Epithelial cell of proximal tubule (primary cell): ENCODE measurements around the gene PLCD3. TPM values are rescaled to one million over a fixed set of nuclear protein-coding genes. Genes with fewer than 3 reads are reported as not detected.
A peak's percentile ranks its signal among the peaks of the same experiment; 100 is the strongest.

Experiments
- DNase-seq: peaks from one replicate; pipeline ENCODE4 v3.0.0-alpha.2; 2011; ENCODE audit warnings: low read depth
- H3K4me3 ChIP-seq: 2 replicates; pipeline ENCODE4 v1.5.1; 2011; ENCODE audit warnings: low read depth, mild to moderate bottlenecking, low read length
- total RNA-seq: library from RNA; depleted of rRNA; stranded (reverse); fragments of >200 nt; gene quantifications from 2 replicates; pipeline ENCODE4 v1.2.3, GENCODE V29; 2015
- TF ChIP-seq, protein P1 (sequence below): conservative IDR thresholded peaks from 2 replicates; pipeline ENCODE4 v1.5.1; 2012; ENCODE audit warnings: low read depth, mild to moderate bottlenecking, low read length

PLCD3 gene
- total RNA-seq, 1 donor from 2014 or later: 107 TPM

DNA sequence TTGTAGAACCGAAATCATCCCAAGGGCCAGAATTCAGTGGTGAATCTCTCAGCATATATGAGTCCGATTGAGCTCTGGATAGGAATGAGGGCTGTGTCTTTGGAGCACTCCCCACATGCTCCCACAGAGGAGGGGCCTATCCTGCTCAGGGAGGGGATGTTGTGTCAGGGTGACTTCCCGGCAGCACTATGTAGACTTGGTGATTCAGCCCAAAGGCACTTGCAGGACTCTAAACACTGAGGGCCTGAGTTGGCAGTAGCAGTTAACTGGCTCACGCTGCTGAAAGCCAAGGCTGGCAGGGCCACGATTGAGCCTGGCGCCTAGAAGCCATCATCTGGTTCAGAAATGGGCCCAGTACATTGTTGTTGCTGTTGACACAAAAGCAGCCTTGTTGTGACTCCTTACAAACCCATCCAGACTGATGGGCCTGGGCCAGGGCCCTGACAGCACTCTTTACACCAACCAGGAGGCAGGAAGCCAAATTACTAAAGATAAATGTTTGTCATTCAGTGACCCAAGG, 39.3 kb downstream of the PLCD3 start:
- peak; percentile 89 for DNase-seq
- TF ChIP-seq, protein P1, sequence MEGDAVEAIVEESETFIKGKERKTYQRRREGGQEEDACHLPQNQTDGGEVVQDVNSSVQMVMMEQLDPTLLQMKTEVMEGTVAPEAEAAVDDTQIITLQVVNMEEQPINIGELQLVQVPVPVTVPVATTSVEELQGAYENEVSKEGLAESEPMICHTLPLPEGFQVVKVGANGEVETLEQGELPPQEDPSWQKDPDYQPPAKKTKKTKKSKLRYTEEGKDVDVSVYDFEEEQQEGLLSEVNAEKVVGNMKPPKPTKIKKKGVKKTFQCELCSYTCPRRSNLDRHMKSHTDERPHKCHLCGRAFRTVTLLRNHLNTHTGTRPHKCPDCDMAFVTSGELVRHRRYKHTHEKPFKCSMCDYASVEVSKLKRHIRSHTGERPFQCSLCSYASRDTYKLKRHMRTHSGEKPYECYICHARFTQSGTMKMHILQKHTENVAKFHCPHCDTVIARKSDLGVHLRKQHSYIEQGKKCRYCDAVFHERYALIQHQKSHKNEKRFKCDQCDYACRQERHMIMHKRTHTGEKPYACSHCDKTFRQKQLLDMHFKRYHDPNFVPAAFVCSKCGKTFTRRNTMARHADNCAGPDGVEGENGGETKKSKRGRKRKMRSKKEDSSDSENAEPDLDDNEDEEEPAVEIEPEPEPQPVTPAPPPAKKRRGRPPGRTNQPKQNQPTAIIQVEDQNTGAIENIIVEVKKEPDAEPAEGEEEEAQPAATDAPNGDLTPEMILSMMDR: no peak
- H3K4me3 ChIP-seq: no peak overlapping the region

DNA sequence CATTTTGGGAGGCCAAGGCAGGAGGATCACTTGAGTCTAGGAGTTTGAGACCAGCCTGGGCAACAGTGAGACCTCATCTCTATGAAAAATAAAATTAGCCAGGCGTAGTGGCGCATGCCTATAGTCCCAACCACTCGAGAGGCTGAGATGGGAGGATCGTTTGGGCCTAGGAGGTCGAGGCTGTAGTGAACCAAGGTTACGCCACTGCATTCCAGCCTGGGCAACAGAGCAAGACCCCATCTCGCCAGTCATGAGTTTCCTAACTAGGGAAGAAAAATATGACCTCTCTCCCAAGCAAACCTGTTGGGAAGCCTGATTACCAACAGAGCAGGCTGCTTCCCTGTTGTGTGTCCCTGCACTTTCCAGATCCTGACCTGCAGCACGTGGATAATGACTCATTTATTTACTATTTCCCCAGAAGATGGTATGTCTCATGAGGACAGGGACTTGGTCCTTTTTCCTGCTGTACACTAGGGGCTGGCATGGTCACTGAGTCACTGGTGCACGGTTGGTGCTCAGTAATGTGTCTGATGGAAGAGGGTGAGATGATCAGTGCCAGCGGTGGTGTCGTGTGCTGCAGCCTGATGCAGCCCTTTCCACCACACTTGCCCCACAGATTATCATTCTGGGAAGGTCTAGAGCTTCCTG, 40.4 kb downstream of the PLCD3 start:
- TF ChIP-seq, protein P1: no peak
- DNase-seq: no peak
- no peak overlapping the region for H3K4me3 ChIP-seq

DNA sequence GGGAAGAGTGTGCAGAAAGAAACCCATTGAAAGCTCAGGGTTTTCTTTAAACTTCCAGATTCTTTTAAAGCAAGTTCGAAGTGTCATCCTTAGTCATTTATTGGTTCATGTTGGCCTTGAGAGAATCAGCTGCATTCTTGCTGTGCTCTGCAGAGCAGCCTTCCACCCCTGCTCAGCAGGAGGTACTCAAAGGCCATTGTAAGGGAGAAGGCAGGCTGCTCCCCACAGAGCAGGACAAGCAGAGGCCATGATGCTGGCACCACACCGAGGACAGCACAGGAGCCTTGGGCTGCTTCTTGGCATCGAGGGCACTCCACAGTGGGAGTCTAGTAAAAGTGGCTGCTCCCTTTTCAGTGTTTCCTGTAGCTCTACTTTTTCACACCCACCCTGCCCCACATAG, 41.6 kb downstream of the PLCD3 start:
- H3K4me3 ChIP-seq: no peak overlapping the region
- TF ChIP-seq, protein P1: no peak
- DNase-seq: no peak

DNA sequence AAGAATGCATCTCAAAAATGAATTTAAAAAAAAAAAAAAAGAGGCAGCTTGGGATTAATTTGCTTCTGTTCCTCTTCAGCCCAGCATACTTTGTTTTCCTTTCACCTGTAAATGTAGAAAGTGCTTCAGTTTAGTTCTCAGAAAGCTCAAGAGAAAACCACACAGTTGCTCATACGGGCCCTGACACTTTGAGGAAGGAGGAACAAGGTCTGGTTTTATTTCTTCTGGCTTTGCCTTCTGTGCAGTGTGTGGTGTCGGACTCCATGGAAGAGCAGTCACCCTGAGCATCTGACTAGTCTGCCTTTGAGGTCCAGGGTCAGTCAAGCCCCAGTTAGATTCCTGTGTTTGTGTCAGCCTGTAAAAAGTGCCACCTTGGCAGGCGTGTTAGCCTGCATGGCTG, 43.6 kb downstream of the PLCD3 start:
- TF ChIP-seq, protein P1: no peak
- H3K4me3 ChIP-seq: no peak overlapping the region
- no peak for DNase-seq

DNA sequence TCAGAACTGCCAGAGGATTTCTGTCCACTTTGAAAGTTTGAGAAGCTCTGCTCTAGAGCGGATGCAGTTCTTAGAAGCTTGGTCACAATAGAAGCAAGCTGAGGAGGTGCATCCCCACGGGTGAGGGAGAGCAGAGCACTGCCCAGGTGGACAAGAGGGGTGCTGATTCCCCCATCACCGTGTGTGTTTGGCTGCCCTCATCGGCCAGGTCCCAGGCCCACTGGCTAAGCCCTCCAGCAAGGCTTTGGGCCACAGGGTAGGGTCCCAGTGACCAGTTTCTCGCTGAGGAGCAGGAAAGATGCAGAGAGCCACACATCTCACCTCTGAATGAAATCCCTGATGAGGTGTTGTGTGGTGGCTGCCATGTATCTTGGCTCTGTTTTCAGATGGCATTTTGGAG, 44.3 kb downstream of the PLCD3 start:
- TF ChIP-seq, protein P1: no peak

DNA sequence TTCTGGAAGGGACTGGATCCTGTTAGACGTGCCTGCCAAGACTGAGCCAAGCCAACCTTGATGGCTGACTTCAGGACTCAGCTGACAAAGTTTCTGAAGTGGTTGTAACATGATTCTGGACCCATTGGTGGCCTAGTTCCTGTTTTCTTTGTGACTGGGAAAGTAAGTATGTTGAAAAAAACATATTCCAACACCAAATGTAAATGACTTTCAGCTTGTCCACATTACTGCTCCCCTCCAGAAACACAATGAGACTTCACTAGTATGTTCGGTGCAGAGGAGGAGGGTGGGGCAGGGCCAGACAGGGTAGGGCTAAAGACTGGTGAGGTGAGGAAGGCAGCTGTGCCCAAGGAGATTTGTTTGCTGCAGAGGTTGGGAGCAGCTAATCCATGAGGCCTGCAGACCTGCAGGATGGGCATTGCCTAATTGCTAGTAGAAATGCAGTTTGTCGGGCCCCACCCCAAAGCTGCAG, 44.8 kb downstream of the PLCD3 start:
- no peak for DNase-seq
- H3K4me3 ChIP-seq: no peak overlapping the region
- TF ChIP-seq, protein P1: no peak

More for the DNA sequence above, 44.3 kb downstream of the PLCD3 start:
- no peak overlapping the region for H3K4me3 ChIP-seq
- DNase-seq: no peak

DNA sequence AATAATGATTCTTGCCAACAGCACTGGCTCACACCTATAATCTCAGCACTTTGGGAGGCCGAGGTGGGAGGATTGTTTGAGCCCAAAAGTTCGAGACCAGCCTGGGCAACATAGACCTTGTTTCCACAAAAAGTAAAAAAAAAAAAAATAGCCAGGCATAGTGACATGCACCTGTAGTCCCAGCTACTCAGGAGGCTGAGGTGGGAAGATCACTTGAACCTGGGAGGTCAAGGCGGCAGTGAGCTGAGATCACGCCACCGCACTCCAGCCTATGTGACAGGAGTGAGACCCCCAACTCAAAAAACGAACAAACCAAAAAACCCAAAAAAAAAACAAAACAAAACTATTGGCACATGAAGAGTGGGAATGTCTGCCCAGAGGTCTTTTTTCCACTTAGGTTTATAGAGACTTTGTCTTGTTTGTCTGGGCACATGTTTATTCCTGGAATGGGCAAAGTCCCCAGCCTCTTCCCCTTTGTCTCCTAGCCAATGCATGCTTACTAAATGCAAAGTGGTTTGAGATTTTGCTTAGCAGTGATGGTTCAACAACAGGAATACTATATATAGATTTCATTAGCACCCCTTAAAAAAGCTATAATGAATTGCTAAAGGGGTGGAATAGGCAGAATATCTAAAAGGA, 45.3 kb downstream of the PLCD3 start:
- H3K4me3 ChIP-seq: no peak overlapping the region
- DNase-seq: no peak
- TF ChIP-seq, protein P1: no peak
